Measurements from ENCODE around the gene TMEM63C. TPM values are rescaled to one million over a fixed set of nuclear protein-coding genes. Genes with fewer than 3 reads are reported as not detected.
A peak's percentile ranks its signal among the peaks of the same experiment; 100 is the strongest.
"Not testable (repeated sequence)": the region's sequence is repeated elsewhere in the genome, so short reads cannot be mapped to it uniquely, and the experiment has no call there.

The TMEM63C gene
- total RNA-seq, 1 donor from 2014 or later: 27.0 TPM

DNA sequence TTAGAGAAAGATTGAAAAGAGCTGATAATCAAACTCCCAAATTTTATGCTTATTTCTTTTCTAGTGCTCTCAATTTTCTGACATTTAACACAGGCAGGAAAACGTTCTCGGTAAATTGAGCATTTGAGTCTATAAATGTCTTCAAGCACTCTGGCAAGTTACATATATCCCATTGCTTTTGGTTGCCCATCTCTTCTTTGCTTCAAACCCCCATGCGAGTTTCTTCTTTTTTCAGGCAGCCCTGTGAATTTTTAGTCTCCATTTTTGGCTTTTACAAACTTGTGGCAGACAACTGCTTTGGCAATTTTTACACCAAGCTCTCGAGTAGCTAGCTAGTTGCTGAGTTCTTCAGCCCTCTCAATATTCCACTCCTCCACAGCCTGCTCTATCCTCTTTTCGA is 8.7 kb upstream of the TMEM63C start:
- TF ChIP-seq POLR2AphosphoS5 (IDR thresholded peaks at IDR 0.05; ENCODE audit: insufficient read depth in 1 of 2, low read depth in 1 of 2): no peak
- TF ChIP-seq, protein P1, sequence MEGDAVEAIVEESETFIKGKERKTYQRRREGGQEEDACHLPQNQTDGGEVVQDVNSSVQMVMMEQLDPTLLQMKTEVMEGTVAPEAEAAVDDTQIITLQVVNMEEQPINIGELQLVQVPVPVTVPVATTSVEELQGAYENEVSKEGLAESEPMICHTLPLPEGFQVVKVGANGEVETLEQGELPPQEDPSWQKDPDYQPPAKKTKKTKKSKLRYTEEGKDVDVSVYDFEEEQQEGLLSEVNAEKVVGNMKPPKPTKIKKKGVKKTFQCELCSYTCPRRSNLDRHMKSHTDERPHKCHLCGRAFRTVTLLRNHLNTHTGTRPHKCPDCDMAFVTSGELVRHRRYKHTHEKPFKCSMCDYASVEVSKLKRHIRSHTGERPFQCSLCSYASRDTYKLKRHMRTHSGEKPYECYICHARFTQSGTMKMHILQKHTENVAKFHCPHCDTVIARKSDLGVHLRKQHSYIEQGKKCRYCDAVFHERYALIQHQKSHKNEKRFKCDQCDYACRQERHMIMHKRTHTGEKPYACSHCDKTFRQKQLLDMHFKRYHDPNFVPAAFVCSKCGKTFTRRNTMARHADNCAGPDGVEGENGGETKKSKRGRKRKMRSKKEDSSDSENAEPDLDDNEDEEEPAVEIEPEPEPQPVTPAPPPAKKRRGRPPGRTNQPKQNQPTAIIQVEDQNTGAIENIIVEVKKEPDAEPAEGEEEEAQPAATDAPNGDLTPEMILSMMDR (IDR thresholded peaks at IDR 0.05): no peak
- no peak for TF ChIP-seq POLR2A (IDR thresholded peaks at IDR 0.05)
- Histone ChIP-seq H3K27me3 (no peaks in the 10 kb centered on the region), H3K9me3 (peaks cover 6% of the 10 kb centered on the region), H3K36me3 (no peaks in the 10 kb centered on the region), H3K4me3 (no peak overlapping the region), H3K27ac (no peak overlapping the region), H3K4me1 (no peaks in the 10 kb centered on the region)
- intact Hi-C loops (cut with DNase I): no loop called here
- DNase-seq (ENCODE audit: extremely low spot score in 2 of 2): no peak

DNA sequence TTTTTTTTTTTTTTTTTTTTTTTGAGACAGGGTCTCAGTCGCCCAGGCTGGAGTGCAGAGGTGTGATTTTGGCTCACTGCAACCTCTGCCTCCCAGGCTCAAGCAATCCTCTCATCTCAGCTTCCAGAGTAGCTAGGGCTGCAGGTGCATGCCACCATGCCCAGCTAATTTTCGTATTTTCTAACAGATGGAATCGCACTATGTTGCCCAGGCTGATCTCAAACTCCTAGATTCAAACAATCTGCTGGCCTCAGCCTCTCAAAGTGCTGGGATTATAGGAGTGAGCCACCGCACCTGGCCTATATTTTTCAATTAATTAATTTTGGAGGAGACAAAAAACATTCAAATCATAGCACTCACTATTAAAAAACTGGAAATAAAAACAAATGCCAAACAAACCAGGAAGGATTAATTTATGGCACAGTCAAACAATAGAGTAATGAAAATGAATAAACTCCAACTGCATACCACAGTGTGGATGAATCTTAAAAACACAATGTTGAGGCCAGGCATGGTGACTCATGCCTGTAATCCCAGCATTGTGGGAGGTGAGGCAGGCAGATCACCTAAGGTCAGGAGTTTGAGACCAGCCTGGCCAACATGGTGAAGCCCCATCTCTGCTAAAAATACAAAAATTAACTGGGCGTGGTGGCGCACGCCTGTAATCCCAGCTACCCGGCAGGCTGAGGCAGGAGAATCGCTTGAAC is 7.5 kb upstream of the TMEM63C start:
- intact Hi-C loops (cut with DNase I); H3K27me3 ChIP-seq; H3K27ac ChIP-seq; H3K9me3 ChIP-seq; H3K36me3 ChIP-seq; H3K4me1 ChIP-seq; DNase-seq (ENCODE audit: extremely low spot score in 2 of 2); H3K4me3 ChIP-seq: not testable (repeated sequence)

DNA sequence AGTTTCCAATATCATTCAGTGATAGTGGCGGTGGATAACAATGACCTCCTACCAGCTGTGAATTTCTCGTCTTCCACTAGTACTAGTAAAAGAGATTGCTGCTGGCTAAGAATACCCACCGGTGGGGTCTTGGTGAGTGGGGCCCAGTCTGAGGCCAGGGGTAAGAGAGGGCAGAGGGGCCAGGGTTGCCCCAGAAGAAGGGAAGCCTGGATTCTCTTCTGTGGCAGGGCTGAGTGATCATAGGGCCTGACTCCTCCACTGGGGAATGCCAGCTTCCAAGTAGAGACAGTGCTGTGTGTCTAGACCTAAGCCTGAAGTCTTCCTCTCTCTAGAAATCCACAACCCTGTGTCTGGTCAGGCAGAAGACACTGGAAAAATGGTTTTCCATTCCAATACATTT is 5.8 kb upstream of the TMEM63C start:
- no peaks in the 10 kb centered on the region for H3K4me1 ChIP-seq
- H3K4me3 ChIP-seq: no peak overlapping the region
- intact Hi-C loops (cut with DNase I): no loop called here
- no peaks in the 10 kb centered on the region for H3K36me3 ChIP-seq
- TF ChIP-seq POLR2AphosphoS5 (IDR thresholded peaks at IDR 0.05; ENCODE audit: insufficient read depth in 1 of 2, low read depth in 1 of 2) (no peak), POLR2A (IDR thresholded peaks at IDR 0.05) (no peak)
- TF ChIP-seq, protein P1 (IDR thresholded peaks at IDR 0.05): no peak
- H3K27me3 ChIP-seq: no peaks in the 10 kb centered on the region
- H3K27ac ChIP-seq: no peak overlapping the region
- peak in 1 of 2 donors; percentile 47 for DNase-seq (ENCODE audit: extremely low spot score in 2 of 2)
- H3K9me3 ChIP-seq: no peaks in the 10 kb centered on the region

DNA sequence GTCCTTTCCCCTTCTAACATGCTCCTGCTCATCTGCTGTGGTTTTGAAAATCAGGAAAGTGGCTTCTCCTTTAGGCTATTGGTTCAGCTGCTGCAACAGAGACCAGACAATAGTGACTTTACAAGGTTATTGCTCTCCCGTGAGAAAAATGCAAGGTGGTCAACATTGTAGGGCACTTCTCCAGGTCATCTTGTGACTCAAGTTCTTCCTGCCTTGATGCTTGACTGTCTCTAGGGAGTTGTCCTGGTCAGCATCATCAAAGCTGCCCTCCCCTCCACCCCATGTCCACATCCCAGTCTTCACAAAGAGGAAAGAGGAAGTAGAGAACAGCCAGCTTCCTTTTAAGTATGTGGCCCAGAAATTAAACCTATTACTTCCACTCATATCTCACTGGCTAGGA is 3.9 kb upstream of the TMEM63C start:
- Histone ChIP-seq H3K36me3 (no peaks in the 10 kb centered on the region), H3K4me3 (no peak overlapping the region), H3K4me1 (peaks cover 15% of the 10 kb centered on the region), H3K27me3 (peaks cover 8% of the 10 kb centered on the region), H3K9me3 (no peaks in the 10 kb centered on the region), H3K27ac (no peak overlapping the region)
- TF ChIP-seq POLR2A (IDR thresholded peaks at IDR 0.05) (no peak), POLR2AphosphoS5 (IDR thresholded peaks at IDR 0.05; ENCODE audit: insufficient read depth in 1 of 2, low read depth in 1 of 2) (no peak)
- TF ChIP-seq, protein P1 (IDR thresholded peaks at IDR 0.05): no peak
- intact Hi-C loops (cut with DNase I): no loop called here
- DNase-seq (ENCODE audit: extremely low spot score in 2 of 2): peak in 1 of 2 donors; percentile 62

DNA sequence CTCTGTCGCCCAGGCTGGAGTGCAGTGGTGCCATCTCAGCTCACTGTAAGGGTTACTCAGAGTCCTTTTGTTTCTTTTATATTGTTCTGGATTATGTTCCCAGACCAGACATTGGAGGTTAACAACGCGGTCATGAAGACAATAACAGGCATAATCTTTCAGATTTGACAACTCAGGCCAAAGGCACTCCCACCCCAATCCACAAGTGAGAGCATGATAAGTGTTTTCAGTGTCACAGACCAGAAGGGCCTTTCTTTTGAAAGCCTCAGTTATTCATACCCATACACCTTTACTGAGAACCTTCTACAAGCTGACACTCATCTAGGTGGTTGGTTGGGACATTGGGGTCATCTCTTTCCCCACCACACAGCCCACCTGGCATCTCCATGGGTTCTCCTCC is 2.9 kb upstream of the TMEM63C start:
- intact Hi-C loops (cut with DNase I): no loop called here
- peaks cover 8% of the 10 kb centered on the region for H3K27me3 ChIP-seq
- no peaks in the 10 kb centered on the region for H3K9me3 ChIP-seq
- no peaks in the 10 kb centered on the region for H3K36me3 ChIP-seq
- H3K4me1 ChIP-seq: peaks cover 21% of the 10 kb centered on the region
- H3K27ac ChIP-seq: no peak overlapping the region
- H3K4me3 ChIP-seq: no peak overlapping the region
- TF ChIP-seq, protein P1 (IDR thresholded peaks at IDR 0.05): no peak
- TF ChIP-seq POLR2AphosphoS5 (IDR thresholded peaks at IDR 0.05; ENCODE audit: insufficient read depth in 1 of 2, low read depth in 1 of 2) (no peak), POLR2A (IDR thresholded peaks at IDR 0.05) (no peak)
- no peak for DNase-seq (ENCODE audit: extremely low spot score in 2 of 2)
